H1 (cell line): ENCODE results near the gene PRSS21. TPM values are rescaled to one million over a fixed set of nuclear protein-coding genes. Genes with fewer than 3 reads are reported as not detected.

Experiments used
- JUND ChIP-seq: IDR thresholded peaks from 2 replicates; pipeline ENCODE4 v1.6.1; 2011; ENCODE audit warnings: mild to moderate bottlenecking, improper control_type of control experiment, low read length
- polyA plus RNA-seq, 7 experiments: library from polyadenylated mRNA; depleted of rRNA in 3 of 7; stranded (reverse) in 5 of 7; unstranded in 2 of 7; fragments of >200 nt in 5 of 7; fragments of 200-250 nt in 2 of 7; gene quantifications; 1 replicate in 5 of 7; 2 replicates in 1 of 7; 4 replicates in 1 of 7; pipeline versions ENCODE4 v1.2.1 to v1.2.3, GENCODE V29; 2011 to 2013; ENCODE audit warnings: missing spikeins in 2 of 7, mixed read lengths in 2 of 7
- total RNA-seq: library from RNA; stranded (reverse); fragmentation: NEBNext Ultra II Directional; extraction: Animal tissue kit (Norgen Biotek cat#: 25700); gene quantifications from 2 replicates; pipeline ENCODE4 v1.2.1, GENCODE V29; 2021

Gene PRSS21
- total and polyA plus RNA-seq, 2 of the 8 experiments (the other 6 are each of a cell fraction or from before 2014, with no cell fraction given) = 0.76 to 1.0 TPM

GRCh38 chr16:2853531-2854073 lies 36.6 kb downstream of the PRSS21 start (continued):
- TF ChIP-seq JUND = no peak
- TF ChIP-seq, all 59 proteins: peak for 0
